GM10847 (cell line): Measurements from ENCODE around the gene RRBP1.

Source experiments
- POLR2A ChIP-seq: IDR thresholded peaks from 2 replicates; pipeline ENCODE4 v1.6.1; 2011; ENCODE audit not compliant: insufficient read length; ENCODE audit errors: extremely low read depth

The RRBP1 gene

GRCh38 chr20:17662333-17663039, 19.6 kb downstream of the RRBP1 start:
- no peak for TF ChIP-seq POLR2A

DNA sequence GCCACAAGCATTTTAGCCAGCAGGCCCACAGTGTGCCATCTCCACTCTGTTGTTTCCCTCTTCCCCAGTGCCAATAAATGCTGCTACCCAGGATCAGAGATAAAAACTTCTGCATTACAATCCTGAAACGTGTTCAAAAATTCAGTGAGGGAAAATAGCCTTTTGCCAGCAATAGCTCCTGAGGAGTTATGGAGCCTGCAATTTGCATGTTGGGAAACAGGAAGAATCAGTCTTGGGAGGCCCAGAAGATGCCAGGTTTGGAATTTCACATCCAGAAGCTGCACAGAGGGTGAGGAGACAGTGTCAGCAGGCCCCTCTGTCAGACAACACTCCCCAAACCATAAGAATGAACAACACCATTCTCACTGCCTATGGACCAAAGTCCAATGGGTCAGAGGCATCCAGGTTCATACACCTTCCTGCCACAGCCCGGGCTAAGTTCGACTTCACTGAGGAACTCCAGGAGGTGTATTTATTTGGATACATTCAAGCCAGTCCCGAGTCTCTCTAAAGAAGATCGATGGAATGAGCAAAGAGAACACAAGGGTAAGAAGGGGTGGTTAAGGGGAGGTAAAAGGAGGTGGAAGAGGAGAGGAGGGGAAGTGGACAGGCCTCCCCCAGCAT, 20.8 kb downstream of the RRBP1 start:
- no peak for TF ChIP-seq POLR2A

GRCh38 chr20:17660667-17661066, 21.4 kb downstream of the RRBP1 start:
- no peak for TF ChIP-seq POLR2A

DNA sequence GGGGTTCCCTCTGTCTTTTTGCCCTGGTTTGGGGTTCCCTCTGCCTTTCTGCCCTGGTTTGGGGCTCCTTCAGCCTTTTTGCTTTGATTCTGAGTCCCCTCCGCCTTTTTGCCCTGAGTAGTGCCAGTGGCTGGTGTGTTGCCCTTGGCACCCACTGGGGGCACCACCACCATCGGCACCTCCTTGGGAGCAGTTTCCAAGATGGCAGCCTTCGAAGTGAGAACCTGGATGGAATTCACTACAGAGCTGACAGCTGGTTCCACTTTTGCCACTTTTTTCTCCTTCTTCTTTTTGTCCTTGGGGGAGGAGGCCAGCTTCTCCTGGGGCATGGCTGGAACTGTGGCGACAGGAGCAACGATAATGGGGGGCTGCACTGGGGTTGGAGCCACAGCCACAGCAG, 22.2 kb downstream of the RRBP1 start:
- TF ChIP-seq POLR2A, result no peak

DNA sequence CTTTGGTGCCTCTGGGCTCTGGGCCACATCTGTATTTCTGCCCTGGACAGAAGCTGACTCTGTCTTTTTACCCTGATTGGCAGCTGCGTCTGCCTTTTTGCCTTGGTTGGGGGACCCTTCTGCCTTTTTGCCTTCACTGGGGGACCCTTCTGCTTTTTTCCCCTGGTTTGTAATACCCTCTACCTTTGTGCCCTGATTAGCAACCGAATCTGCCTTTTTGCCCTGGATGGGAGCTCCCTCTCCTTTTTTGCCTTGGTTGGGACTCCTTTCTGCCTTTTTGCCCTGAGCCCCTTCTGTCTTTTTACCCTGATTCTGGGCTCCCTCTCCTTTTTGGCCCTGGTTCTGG, 23.4 kb downstream of the RRBP1 start:
- no peak for TF ChIP-seq POLR2A

DNA sequence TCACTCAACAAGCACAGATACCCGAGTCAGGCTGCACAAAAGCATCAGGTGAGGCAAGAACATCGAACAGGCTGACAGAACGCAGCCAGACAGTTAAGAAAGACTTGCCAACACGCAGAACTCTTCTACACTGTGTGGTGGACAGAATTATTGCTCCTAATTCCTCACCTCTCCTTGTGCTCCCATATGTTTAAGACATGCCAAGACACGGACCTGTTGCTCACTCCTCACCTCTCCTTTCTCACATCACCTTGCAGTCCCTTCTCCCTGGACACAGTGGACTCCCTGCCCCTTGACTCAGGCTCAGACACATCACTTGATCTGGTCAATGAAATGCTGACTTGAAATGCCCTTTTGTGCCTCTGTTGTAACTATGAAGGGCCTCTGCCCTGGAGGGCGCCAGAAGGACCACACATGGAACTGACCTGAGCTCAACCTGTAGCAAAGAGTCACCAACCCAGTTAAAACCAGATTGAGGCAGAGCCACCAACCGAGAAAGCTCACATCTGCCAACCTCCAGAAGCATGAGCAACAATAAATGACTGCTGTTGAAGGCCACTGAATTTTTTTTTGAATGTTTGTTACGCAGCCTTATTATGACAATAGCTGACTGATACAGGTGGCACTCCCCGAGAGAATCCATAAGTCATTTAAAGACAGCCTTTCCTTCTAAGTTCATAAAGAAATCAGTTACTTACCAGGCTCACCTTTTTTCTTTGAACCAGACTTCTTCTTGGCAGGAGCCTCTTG, 24.0 kb downstream of the RRBP1 start:
- TF ChIP-seq POLR2A, result no peak

- TF ChIP-seq POLR2A, result no peak
These were observed 24.8 kb downstream of the RRBP1 start for GRCh38 chr20:17657079-17657825.

GRCh38 chr20:17655865-17656479, 26.1 kb downstream of the RRBP1 start:
- no peak for TF ChIP-seq POLR2A

- no peak for TF ChIP-seq POLR2A
These were observed 26.8 kb downstream of the RRBP1 start for GRCh38 chr20:17655286-17655651.

- no peak for TF ChIP-seq POLR2A
These were observed 27.3 kb downstream of the RRBP1 start for GRCh38 chr20:17654649-17655285.

GRCh38 chr20:17653835-17654648, 28.0 kb downstream of the RRBP1 start:
- TF ChIP-seq POLR2A, result no peak

DNA sequence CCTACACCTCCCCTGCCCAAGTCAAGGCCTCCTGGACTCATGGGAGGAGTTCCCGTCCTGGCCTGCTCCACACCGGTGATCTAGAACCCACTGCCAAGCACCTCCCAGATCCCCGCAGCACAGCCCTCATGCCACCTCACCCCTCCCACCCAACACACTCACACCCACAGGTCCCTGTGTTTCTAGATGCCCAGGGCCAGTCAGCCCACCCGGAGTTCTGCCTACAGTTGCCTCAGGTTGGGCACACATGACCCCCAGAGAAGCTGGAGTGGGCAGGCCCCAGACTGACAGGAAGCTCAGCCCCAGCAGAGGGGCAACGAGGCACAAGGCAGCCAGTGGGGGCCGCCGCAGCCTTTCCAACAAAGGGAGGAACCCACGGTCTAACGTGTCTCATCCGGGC, 29.6 kb downstream of the RRBP1 start:
- TF ChIP-seq POLR2A, result no peak

GRCh38 chr20:17651760-17652388, 30.2 kb downstream of the RRBP1 start:
- TF ChIP-seq POLR2A, result no peak
